Heart right ventricle (tissue), 16 donors: Measurements from ENCODE around the gene AZU1. TPM values are rescaled to one million over a fixed set of nuclear protein-coding genes. Genes with fewer than 3 reads are reported as not detected.
"Not testable (repeated sequence)": the region's sequence is repeated elsewhere in the genome, so short reads cannot be mapped to it uniquely, and the experiment has no call there.

Source experiments
- ATAC-seq, 8 donors: fragments of 200-7000 bp; cut with Tn5 transposase; one replicate each; pipeline ENCODE4 v1.9.1; 2020; ENCODE audit warnings: mild to moderate bottlenecking in 8 of 8, moderate library complexity in 8 of 8, moderate number of reproducible peaks in 1 of 8
- DNase-seq, 2 donors: peaks; one replicate each; pipeline ENCODE4 v3.0.0-alpha.2; 2020
- H3K27ac ChIP-seq, 10 donors: fragments of 200-600 bp; sonication (generic) in 2 of 10; one replicate each; pipeline versions ENCODE4 v1.5.0 to v1.8.0; 2020 to 2022; ENCODE audit warnings: mild to moderate bottlenecking in 3 of 10
- H3K27me3 ChIP-seq, 7 donors: fragments of 200-600 bp; one replicate each; pipeline ENCODE4 v1.8.0; 2021 to 2022; ENCODE audit warnings: mild to moderate bottlenecking in 2 of 7
- H3K36me3 ChIP-seq, 9 donors: fragments of 200-600 bp; sonication (generic) in 1 of 9; one replicate each; pipeline versions ENCODE4 v1.5.0 to v1.8.0; 2020 to 2022; ENCODE audit warnings: mild to moderate bottlenecking in 2 of 9
- H3K4me1 ChIP-seq, 9 donors: fragments of 200-600 bp; sonication (generic) in 1 of 9; one replicate each; pipeline versions ENCODE4 v1.5.0 to v1.8.0; 2020 to 2022; ENCODE audit warnings: mild to moderate bottlenecking in 4 of 9
- H3K4me3 ChIP-seq, 10 donors: fragments of 200-600 bp; sonication (generic) in 2 of 10; one replicate each; pipeline versions ENCODE4 v1.5.0 to v1.8.0; 2020 to 2022; ENCODE audit warnings: mild to moderate bottlenecking in 7 of 10, moderate library complexity in 2 of 10
- H3K9me3 ChIP-seq, 11 donors: fragments of 200-600 bp in 10 of 11; sonication (generic) in 2 of 11; one replicate each; pipeline versions ENCODE4 v1.5.0 to v1.8.0; 2013 to 2022; ENCODE audit warnings: mild to moderate bottlenecking in 2 of 11, control low read depth in 1 of 11, moderate library complexity in 1 of 11
- CTCF ChIP-seq, 9 donors: fragments of 200-600 bp; sonication (generic) in 2 of 9; IDR thresholded peaks; one replicate each; pipeline versions ENCODE4 v1.5.0 to v1.8.0; 2021 to 2022; ENCODE audit warnings: antibody characterized with exemption in 9 of 9, mild to moderate bottlenecking in 5 of 9, moderate library complexity in 1 of 9
- WGBS, 2 donors: extraction: QIAGEN DNeasy Blood & Tissue Kit; methylation state at CpG; one replicate each; pipeline ENCODE4 v1.1.7; 2013; ENCODE audit warnings: inconsistent platforms in 1 of 2; 5-methylcytosine and 5-hydroxymethylcytosine counted together
- intact Hi-C, 10 donors: fragments of 100-400 bp; cut with DNase I; formaldehyde crosslinking; loops; one replicate each; pipeline versions ENCODE4 v1.11.1 to v1.14.2; 2022
- polyA plus RNA-seq, 2 donors: library from polyadenylated mRNA; stranded (reverse); fragments of 200-250 nt; gene quantifications; one replicate each; pipeline ENCODE4 v1.2.3, GENCODE V29; 2013
- total RNA-seq, 10 donors: library from RNA; stranded (reverse); fragmentation: NEBNext Ultra II Directional in 3 of 10; extraction: Animal tissue kit (Norgen Biotek cat#: 25700) in 3 of 10; gene quantifications; one replicate each; pipeline versions ENCODE4 v1.2.1 to v1.2.4, GENCODE V29; 2021 to 2023
- donor health status: Arrhythmogenic right ventricular cardiomyopathy.
- donor health status: ischemic (EF 13 %, LVEDD 7.1; RV severe dilation, severe dysfunction).
- donor health status: healthy with polysubstance abuse.
- donor health status: DM: no; HTN: yes; CAD: no.
- donor health status: DM: no; HTN: no; CAD: no.
- donor health status: ischemic (EF 25% LVEDD 6.9; RV normal size, moderate dysfunction).
- donor health status: ischemic (EF 25% LVEDD 5.7; RV mildly dilated, moderate dysfunction).
- donor health status: healthy.
- donor health status: DM: yes; HTN: yes; CAD: no.
- donor health status: Ischemic cardiomyopathy.
- donor health status: ischemic (EF 35%, LVEDD 5.7; RV mildly dilated, moderate dysfunction).
- donor health status: nonischemic (EF 11% LVEDD 7.7; RV severe dilation, severe dysfunction).
- donor health status: DM: yes; HTN: yes; CAD: no.
- donor health status: PGD.
- donor health status: ischemic (EF 29% LVEDD 5.4; RV normal size, mild dysfunction).
- donor health status: nonischemic (EF 23%, LVEDD 6.1; RV moderate dilation, normal function).

Gene AZU1
- total and polyA plus RNA-seq, 12 donors: 0.06 to 1.7 TPM; not detected in 10

- intact Hi-C loops: loop anchor here in 1 of 10 donors (10.0 kb wide), 1 partner anchor 79 kb away; the partner anchor contains the start of gene MISP
- Histone ChIP-seq H3K27ac (no peak overlapping the region), H3K4me3 (no peak overlapping the region), H3K36me3 (no peaks in the 10 kb centered on the region), H3K27me3 (peaks cover 0 to 50% (median 42%) of the 10 kb centered on the region in 7 donors), H3K9me3 (no peaks in the 10 kb centered on the region), H3K4me1 (peaks cover 0 to 6% (median 0%) of the 10 kb centered on the region in 9 donors)
- 47 to 61% methylated on average over 24 of the region's 24 CpGs for WGBS, 2 donors
- ATAC-seq (peak in 3 of 8 donors; percentile 24 to 60 (median 35)), DNase-seq (no peak)
- TF ChIP-seq CTCF (IDR thresholded peaks at IDR 0.05): no peak
Observed at GRCh38 chr19:834216-834615, 6.6 kb downstream of the AZU1 start.

DNA sequence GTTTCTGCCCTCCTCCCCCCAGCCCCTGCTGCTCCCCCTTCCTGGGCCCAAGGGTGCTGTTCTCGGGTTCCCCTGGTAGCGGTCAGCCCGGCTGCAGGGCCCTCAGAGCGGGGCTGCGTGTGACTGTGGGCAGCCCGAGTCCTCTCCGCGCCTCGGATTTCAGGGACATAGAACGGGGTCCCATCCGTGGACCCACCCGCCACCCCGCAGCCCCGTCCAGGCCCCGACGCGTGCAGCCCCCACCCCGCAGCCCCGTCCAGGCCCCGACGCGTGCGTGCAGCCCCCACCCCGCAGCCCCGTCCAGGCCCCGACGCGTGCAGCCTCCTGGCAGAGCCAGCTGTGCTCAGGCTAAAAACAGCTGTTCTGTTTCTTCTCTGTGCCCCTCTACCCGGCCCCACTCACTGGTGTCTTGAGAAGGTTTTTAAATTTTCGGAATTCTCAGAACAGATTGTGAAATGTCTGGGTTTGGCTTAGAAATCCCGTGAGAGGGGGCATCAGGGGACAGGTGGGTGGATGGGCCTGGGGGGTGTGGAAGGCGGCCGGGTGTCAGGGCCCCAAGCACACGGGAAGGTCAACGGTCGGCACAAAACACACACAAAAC lies 7.7 kb downstream of the AZU1 start:
- DNase-seq: no peak
- TF ChIP-seq CTCF (IDR thresholded peaks at IDR 0.05): no peak

DNA sequence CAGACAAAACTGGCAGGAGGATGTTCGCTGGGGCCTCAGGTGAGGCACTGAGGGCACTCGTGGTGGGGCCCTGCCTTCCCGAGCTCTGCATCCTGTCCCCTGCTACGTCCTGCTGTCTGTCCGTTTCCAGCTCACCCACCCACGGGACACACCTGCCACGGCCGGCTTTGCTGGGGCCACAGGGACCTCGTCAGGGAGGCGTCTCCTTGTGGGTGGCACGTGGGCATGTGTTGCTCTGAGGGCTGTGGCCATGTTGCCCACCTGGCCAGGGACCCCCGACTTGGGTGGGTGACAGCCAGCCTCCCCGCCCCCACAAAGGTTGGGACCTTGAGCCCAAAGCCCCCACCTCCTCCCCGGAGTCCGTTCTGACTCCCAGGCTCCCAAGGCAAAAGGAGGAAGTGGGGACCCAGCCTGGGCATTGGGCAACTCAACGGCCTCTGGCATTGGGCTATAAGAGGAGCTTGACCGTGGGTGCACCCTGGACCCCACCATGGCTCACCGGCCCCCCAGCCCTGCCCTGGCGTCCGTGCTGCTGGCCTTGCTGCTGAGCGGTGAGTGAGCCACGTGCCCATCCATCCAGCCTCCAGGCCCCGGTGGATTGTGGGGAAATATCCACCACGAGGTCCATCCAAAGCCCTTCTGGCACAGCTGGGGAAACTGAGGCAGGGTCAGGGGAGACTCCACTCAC lies 13.0 kb downstream of the AZU1 start, which contains the start of gene PRTN3:
Gene PRTN3 (plus strand): TSS at position 481 of the 688 bp plus-strand sequence. CDS start 10 bp downstream, at position 491.
- ATAC-seq: no peak
- 65 to 72% methylated on average over 24 of the region's 24 CpGs for WGBS, 2 donors
- intact Hi-C loops: no loop called here

More for the DNA sequence above, 7.7 kb downstream of the AZU1 start:
- intact Hi-C loops: loop anchor here in 1 of 10 donors (10.0 kb wide), 1 partner anchor 81 kb away; the partner anchor contains the start of gene MISP
- Histone ChIP-seq H3K27ac (no peak overlapping the region), H3K36me3 (no peaks in the 10 kb centered on the region), H3K9me3 (no peaks in the 10 kb centered on the region), H3K27me3 (peaks cover 0 to 50% (median 39%) of the 10 kb centered on the region in 7 donors), H3K4me1 (peaks cover 0 to 12% (median 0%) of the 10 kb centered on the region in 9 donors), H3K4me3 (no peak overlapping the region)
- WGBS, 2 donors: 74 to 75% methylated on average over 36 of the region's 36 CpGs
- ATAC-seq: peak in 2 of 8 donors; percentile 48 to 51

GRCh38 chr19:842802-843179 lies 15.2 kb downstream of the AZU1 start:
- H3K27ac ChIP-seq, H3K36me3 ChIP-seq, H3K9me3 ChIP-seq, DNase-seq, ATAC-seq, H3K4me3 ChIP-seq, intact Hi-C loops: not testable (repeated sequence)
- WGBS, 2 donors: 80 to 86% methylated on average over 7 of the region's 7 CpGs
- peaks cover 9 to 72% (median 61%) of the 10 kb centered on the region in 7 donors for H3K27me3 ChIP-seq
- peaks cover 9 to 34% (median 13%) of the 10 kb centered on the region in 9 donors for H3K4me1 ChIP-seq

More for the DNA sequence above, 13.0 kb downstream of the AZU1 start, which contains the start of gene PRTN3:
- no peak within 1 kb of the TSS for H3K4me3 ChIP-seq
- peaks cover 7 to 29% (median 11%) of the 10 kb centered on the region in 9 donors for H3K4me1 ChIP-seq
- no peak for DNase-seq
- no peak within 1 kb of the TSS for H3K27ac ChIP-seq
- no peaks in the 10 kb centered on the region for H3K9me3 ChIP-seq
- H3K27me3 ChIP-seq: peaks cover 9 to 67% (median 53%) of the 10 kb centered on the region in 7 donors
- no peak for TF ChIP-seq CTCF (IDR thresholded peaks at IDR 0.05)
- no peaks in the 10 kb centered on the region for H3K36me3 ChIP-seq
